Kidney (tissue), 14 donors: Measurements from ENCODE around the gene GBE1. TPM values are rescaled to one million over a fixed set of nuclear protein-coding genes. Genes with fewer than 3 reads are reported as not detected.
"Not testable (repeated sequence)": the region's sequence is repeated elsewhere in the genome, so short reads cannot be mapped to it uniquely, and the experiment has no call there.

ENCODE experiments used
- DNase-seq, 5 donors: peaks; one replicate each; pipeline ENCODE4 v3.0.0-alpha.2; 2013 to 2020
- FAIRE-seq: peaks from 2 replicates; lab custom pipeline; 2012; peaks lifted over from hg19 to GRCh38; lab: Jason Lieb, UNC
- H3K27ac ChIP-seq, 2 donors: one replicate each; pipeline ENCODE4 v1.7.0; 2013; ENCODE audit warnings: low read depth in 2 of 2, low read length in 2 of 2, inconsistent platforms in 1 of 2
- H3K27me3 ChIP-seq: one replicate; pipeline ENCODE4 v1.7.1; 2013; ENCODE audit warnings: low read length, inconsistent platforms; ENCODE audit not compliant: control insufficient read depth, insufficient read depth
- H3K36me3 ChIP-seq, 3 donors: one replicate each; pipeline versions ENCODE4 v1.7.0 to v1.7.1; 2013; ENCODE audit warnings: low read length in 3 of 3, control low read depth in 1 of 3, inconsistent platforms in 1 of 3; ENCODE audit not compliant: insufficient read depth in 3 of 3, control insufficient read depth in 2 of 3
- H3K4me1 ChIP-seq, 3 donors: one replicate each; pipeline versions ENCODE4 v1.7.0 to v1.7.1; 2013; ENCODE audit warnings: low read length in 3 of 3, inconsistent platforms in 1 of 3, low read depth in 1 of 3; ENCODE audit not compliant: control insufficient read depth in 2 of 3, insufficient read depth in 2 of 3
- H3K4me3 ChIP-seq, 3 donors: one replicate each; pipeline versions ENCODE4 v1.7.0 to v1.8.1; 2013; ENCODE audit warnings: low read length in 3 of 3, control low read depth in 1 of 3, inconsistent platforms in 1 of 3
- H3K9ac ChIP-seq, 3 donors: one replicate each; pipeline versions ENCODE4 v1.7.0 to v1.7.1; 2013; ENCODE audit warnings: low read length in 3 of 3, control low read depth in 1 of 3, inconsistent platforms in 1 of 3
- H3K9me3 ChIP-seq, 3 donors: one replicate each; pipeline versions ENCODE4 v1.7.0 to v1.7.1; 2013; ENCODE audit warnings: low read length in 3 of 3, control low read depth in 1 of 3, inconsistent platforms in 1 of 3; ENCODE audit not compliant: control insufficient read depth in 2 of 3, insufficient read depth in 1 of 3
- intact Hi-C: fragments of 100-400 bp; cut with DNase I; formaldehyde crosslinking; loops from one replicate; pipeline ENCODE4 v1.11.1; 2022
- polyA plus RNA-seq: library from polyadenylated mRNA; stranded (reverse); fragments of 350-450 nt; fragmentation: Illumina TruSeq; extraction: RNeasy Lipid Tissue Mini Kit (QIAGEN cat#74804); gene quantifications from one replicate; pipeline ENCODE4 v1.2.3, GENCODE V29; 2014; ENCODE audit warnings: low read depth, low replicate concordance; ENCODE audit not compliant: insufficient read depth
- total RNA-seq: library from RNA; stranded (reverse); fragmentation: NEBNext Ultra II Directional; extraction: Animal tissue kit (Norgen Biotek cat#: 25700); gene quantifications from one replicate; pipeline ENCODE4 v1.2.1, GENCODE V29; 2021
- TF ChIP-seq, protein P1 (sequence below): IDR thresholded peaks from 3 replicates; pipeline ENCODE4 v1.5.1; 2012; ENCODE audit warnings: mild to moderate bottlenecking, moderate library complexity, borderline replicate concordance; ENCODE audit not compliant: insufficient read depth; ENCODE audit errors: extremely low read depth
- donor health status: control.
- donor health status: control.
- donor health status: control.
- donor health status: control.
- donor health status: control.
- donor health status: DM: yes; HTN: yes; CAD: no.
- donor health status: Normal renal cell carcinoma (clear cell type).

The GBE1 gene
- total and polyA plus RNA-seq, 2 donors from 2014 or later: 29.3 to 36.2 TPM

DNA sequence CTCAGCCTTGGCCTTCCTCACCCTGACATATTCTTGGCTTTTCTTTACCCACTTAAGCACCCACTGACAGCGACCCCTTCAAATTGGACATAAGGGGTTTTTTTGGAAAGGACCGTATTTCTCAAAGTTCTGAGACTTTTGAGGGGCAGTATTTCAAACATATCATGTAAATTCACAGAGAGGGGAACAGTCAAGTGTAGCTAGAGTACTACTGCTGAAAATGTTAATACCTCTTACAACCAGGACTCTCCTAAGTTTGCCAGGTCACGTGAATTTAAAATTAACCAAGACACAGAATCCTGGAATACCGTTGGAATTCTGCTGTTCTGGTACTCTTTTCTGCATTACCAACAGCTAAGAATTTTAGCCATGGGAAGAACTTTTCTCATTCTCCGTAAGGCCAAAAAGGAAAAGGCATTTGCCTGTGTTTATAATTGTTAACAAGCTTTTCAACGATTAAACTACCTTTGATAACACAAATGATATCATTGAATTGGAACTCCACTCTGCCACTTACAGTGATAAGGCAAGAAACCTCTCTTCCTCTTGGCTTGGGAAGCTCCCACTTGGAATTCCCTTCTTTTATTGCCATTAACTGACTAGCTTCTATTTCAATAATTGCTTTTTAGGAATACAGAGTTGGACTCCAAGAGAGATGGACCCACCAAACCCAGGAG is 597 bp upstream of the GBE1 start:
- H3K27me3 ChIP-seq: no peaks in the 10 kb centered on the region
- H3K36me3 ChIP-seq: no peaks in the 10 kb centered on the region
- H3K4me1 ChIP-seq: peaks cover 3 to 12% (median 4%) of the 10 kb centered on the region in 3 donors
- peak overlapping the region; percentile 75 to 91 (median 79) for H3K4me3 ChIP-seq
- no peaks in the 10 kb centered on the region for H3K9me3 ChIP-seq
- intact Hi-C loops: no loop called here
- H3K27ac ChIP-seq: peak overlapping the region; percentile 99 to 100
- DNase-seq (peak in 1 of 5 donors; percentile 31), FAIRE-seq (no peak)
- H3K9ac ChIP-seq: peak overlapping the region; percentile 72 to 92 (median 89)
- TF ChIP-seq, protein P1, sequence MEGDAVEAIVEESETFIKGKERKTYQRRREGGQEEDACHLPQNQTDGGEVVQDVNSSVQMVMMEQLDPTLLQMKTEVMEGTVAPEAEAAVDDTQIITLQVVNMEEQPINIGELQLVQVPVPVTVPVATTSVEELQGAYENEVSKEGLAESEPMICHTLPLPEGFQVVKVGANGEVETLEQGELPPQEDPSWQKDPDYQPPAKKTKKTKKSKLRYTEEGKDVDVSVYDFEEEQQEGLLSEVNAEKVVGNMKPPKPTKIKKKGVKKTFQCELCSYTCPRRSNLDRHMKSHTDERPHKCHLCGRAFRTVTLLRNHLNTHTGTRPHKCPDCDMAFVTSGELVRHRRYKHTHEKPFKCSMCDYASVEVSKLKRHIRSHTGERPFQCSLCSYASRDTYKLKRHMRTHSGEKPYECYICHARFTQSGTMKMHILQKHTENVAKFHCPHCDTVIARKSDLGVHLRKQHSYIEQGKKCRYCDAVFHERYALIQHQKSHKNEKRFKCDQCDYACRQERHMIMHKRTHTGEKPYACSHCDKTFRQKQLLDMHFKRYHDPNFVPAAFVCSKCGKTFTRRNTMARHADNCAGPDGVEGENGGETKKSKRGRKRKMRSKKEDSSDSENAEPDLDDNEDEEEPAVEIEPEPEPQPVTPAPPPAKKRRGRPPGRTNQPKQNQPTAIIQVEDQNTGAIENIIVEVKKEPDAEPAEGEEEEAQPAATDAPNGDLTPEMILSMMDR: no peak

DNA sequence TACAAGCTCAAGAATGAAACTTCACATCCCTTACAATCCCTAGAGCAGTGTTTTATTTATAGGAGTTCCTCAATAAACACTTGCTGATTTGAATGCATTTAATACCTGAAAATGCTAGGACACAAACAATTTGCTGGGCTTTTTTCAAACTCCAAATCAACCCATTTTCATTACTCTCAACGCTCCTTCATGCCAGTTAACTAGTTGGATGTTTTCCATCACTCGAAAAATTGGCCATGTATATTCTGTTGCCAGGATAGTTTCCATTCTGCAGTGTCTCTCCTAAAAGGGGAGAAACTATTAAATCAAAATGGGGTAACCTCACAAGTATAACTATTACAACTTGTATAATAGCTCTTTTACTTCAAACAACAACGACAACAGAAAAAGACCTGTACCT is 1.2 kb downstream of the GBE1 start:
- H3K4me3 ChIP-seq: peak overlapping the region; percentile 78 to 91 (median 79)
- DNase-seq (no peak), FAIRE-seq (no peak)
- intact Hi-C loops: no loop called here
- no peaks in the 10 kb centered on the region for H3K9me3 ChIP-seq
- peak overlapping the region; percentile 71 to 92 (median 89) for H3K9ac ChIP-seq
- no peaks in the 10 kb centered on the region for H3K36me3 ChIP-seq
- H3K27ac ChIP-seq: peak overlapping the region; percentile 99 to 100
- TF ChIP-seq, protein P1: no peak
- H3K27me3 ChIP-seq: no peaks in the 10 kb centered on the region
- peaks cover 3 to 12% (median 4%) of the 10 kb centered on the region in 3 donors for H3K4me1 ChIP-seq

DNA sequence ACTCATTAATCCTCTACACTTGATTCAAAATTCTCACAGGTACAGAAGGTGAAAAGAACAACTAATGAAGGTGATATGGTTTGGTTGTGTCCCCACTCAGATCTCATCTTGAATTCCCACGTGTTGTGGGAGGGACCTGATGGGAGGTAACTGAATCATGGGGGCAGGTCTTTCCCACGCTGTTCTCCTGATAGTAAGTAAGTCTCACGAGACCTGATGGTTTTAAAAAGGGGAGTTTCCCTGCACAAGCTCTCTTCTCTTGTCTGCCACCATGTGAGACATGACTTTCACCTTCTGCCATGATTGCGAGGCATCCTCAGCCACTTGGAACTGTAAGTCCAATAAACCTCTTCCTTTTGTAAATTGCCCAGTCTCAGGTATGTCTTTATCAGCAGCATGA is 2.7 kb downstream of the GBE1 start:
- H3K27ac ChIP-seq, intact Hi-C loops, H3K36me3 ChIP-seq, H3K4me3 ChIP-seq, DNase-seq, FAIRE-seq, H3K9ac ChIP-seq, H3K27me3 ChIP-seq, H3K9me3 ChIP-seq: not testable (repeated sequence)
- H3K4me1 ChIP-seq: peaks cover 3 to 12% (median 4%) of the 10 kb centered on the region in 3 donors

DNA sequence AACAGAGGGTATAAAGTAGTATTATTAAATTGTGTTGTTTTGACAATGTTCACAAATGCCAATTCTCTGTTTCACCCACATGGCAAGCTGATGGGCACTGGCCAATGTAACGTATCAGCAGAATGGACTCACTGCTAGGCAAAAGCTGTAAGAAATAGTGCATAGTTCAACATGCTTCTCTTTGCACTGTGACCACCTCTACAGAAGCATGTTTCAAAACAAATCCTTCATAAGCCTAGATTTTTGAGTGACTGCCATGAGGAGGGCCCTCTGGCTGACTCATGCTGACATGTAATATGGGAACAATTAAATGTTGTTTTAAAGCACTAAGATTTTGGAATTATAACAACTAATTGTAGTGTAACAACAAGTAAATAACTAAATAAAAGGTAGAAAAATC is 3.2 kb downstream of the GBE1 start:
- Histone ChIP-seq H3K9me3 (no peaks in the 10 kb centered on the region), H3K4me3 (no peak overlapping the region), H3K9ac (no peak overlapping the region), H3K27me3 (no peaks in the 10 kb centered on the region), H3K36me3 (no peaks in the 10 kb centered on the region), H3K27ac (no peak overlapping the region), H3K4me1 (peaks cover 3 to 12% (median 4%) of the 10 kb centered on the region in 3 donors)
- TF ChIP-seq, protein P1: no peak
- DNase-seq (no peak), FAIRE-seq (no peak)
- intact Hi-C loops: no loop called here
